Liver (tissue), 3 donors: ENCODE measurements around the gene TGIF2.

Experiments
- ATF3 ChIP-seq: IDR thresholded peaks from 2 replicates; pipeline ENCODE4 v1.6.1; 2016; ENCODE audit warnings: antibody characterized with exemption
- CTCF ChIP-seq: fragments of 150-350 bp; IDR thresholded peaks from 2 replicates; pipeline ENCODE4 v1.5.1; 2017; ENCODE audit warnings: improper control_type of control experiment, low read depth, low read length; ENCODE audit not compliant: missing input control
- FOXA1 ChIP-seq: IDR thresholded peaks from 2 replicates; pipeline ENCODE4 v1.6.1; 2016; ENCODE audit warnings: antibody characterized with exemption
- FOXA2 ChIP-seq: IDR thresholded peaks from 2 replicates; pipeline ENCODE4 v1.6.1; 2016; ENCODE audit warnings: antibody characterized with exemption
- GABPA ChIP-seq, 2 donors: IDR thresholded peaks in 1 of 2; conservative IDR thresholded peaks in 1 of 2; 2 replicates each; pipeline ENCODE4 v1.6.1; 2016; ENCODE audit warnings: antibody characterized with exemption in 2 of 2, mild to moderate bottlenecking in 1 of 2, moderate library complexity in 1 of 2
- JUND ChIP-seq, 2 donors: IDR thresholded peaks; 2 replicates each; pipeline ENCODE4 v1.6.1; 2016; ENCODE audit warnings: antibody characterized with exemption in 2 of 2
- MAX ChIP-seq: IDR thresholded peaks from 2 replicates; pipeline ENCODE4 v1.6.1; 2016; ENCODE audit warnings: antibody characterized with exemption
- RAD21 ChIP-seq, 2 donors: IDR thresholded peaks; 2 replicates each; pipeline ENCODE4 v1.6.1; 2016; ENCODE audit warnings: antibody characterized with exemption in 2 of 2, mild to moderate bottlenecking in 2 of 2
- REST ChIP-seq: IDR thresholded peaks from 2 replicates; pipeline ENCODE4 v1.6.1; 2016; ENCODE audit warnings: antibody characterized with exemption, mild to moderate bottlenecking
- RXRA ChIP-seq, 2 donors: IDR thresholded peaks; 2 replicates each; pipeline ENCODE4 v1.6.1; 2017 to 2018; ENCODE audit warnings: antibody characterized with exemption in 2 of 2, mild to moderate bottlenecking in 1 of 2
- SP1 ChIP-seq: IDR thresholded peaks from 2 replicates; pipeline ENCODE4 v1.6.1; 2018; ENCODE audit warnings: antibody characterized with exemption, mild to moderate bottlenecking
- TAF1 ChIP-seq: conservative IDR thresholded peaks from 2 replicates; pipeline ENCODE4 v1.6.1; 2016; ENCODE audit warnings: antibody characterized with exemption, mild to moderate bottlenecking
- YY1 ChIP-seq: IDR thresholded peaks from 2 replicates; pipeline ENCODE4 v1.6.1; 2016; ENCODE audit warnings: antibody characterized with exemption, mild to moderate bottlenecking
- ZBTB33 ChIP-seq: IDR thresholded peaks from 2 replicates; pipeline ENCODE4 v1.6.1; 2016; ENCODE audit warnings: antibody characterized with exemption
- donor health status: healthy.
- donor health status: healthy.

- TF ChIP-seq CTCF (no peak), ATF3 (no peak), JUND (IDR thresholded peaks at IDR 0.05) (no peak), ZBTB33 (no peak), RAD21 (IDR thresholded peaks at IDR 0.05) (no peak), MAX (no peak), TAF1 (no peak), SP1 (no peak), GABPA (IDR thresholded peaks at IDR 0.05 in 1 of 2, conservative IDR thresholded peaks at IDR 0.05 in 1 of 2) (no peak), RXRA (IDR thresholded peaks at IDR 0.05) (no peak), YY1 (no peak), REST (no peak), FOXA1 (no peak), FOXA2 (no peak)
Observed at GRCh38 chr20:36632147-36632486, 58.7 kb downstream of the TGIF2 start.
